CD14-positive monocyte (primary cell): ENCODE data around the gene DNAH10. TPM values are rescaled to one million over a fixed set of nuclear protein-coding genes. Genes with fewer than 3 reads are reported as not detected.

Source experiments
- DNase-seq, 3 donors: peaks; one replicate each; pipeline ENCODE4 v3.0.0-alpha.2; 2011 to 2022
- H2AFZ ChIP-seq: 2 replicates; pipeline ENCODE4 v1.6.0; 2012; ENCODE audit warnings: mild to moderate bottlenecking, low read depth, low read length, inconsistent platforms; ENCODE audit not compliant: insufficient read depth, poor library complexity, severe bottlenecking
- H3K27ac ChIP-seq, 2 donors: 1 replicate in 1 of 2; 2 replicates in 1 of 2; pipeline ENCODE4 v1.5.1; 2012 to 2013; ENCODE audit warnings: low read length in 2 of 2, control low read depth in 1 of 2, inconsistent platforms in 1 of 2, low read depth in 1 of 2, mild to moderate bottlenecking in 1 of 2
- H3K27me3 ChIP-seq, 2 donors: one replicate each; pipeline versions ENCODE4 v1.6.0 to v1.6.1; 2011 to 2013; ENCODE audit warnings: low read length in 2 of 2; ENCODE audit not compliant: control insufficient read depth in 2 of 2, insufficient read depth in 2 of 2
- H3K36me3 ChIP-seq, 2 donors: replicated peaks in 1 of 2; 1 replicate in 1 of 2; 2 replicates in 1 of 2; pipeline versions ENCODE4 v1.5.1 to v1.6.1; 2012 to 2013; ENCODE audit warnings: low read length in 2 of 2, control low read depth in 1 of 2, inconsistent platforms in 1 of 2, mild to moderate bottlenecking in 1 of 2; ENCODE audit not compliant: insufficient read depth in 2 of 2, control insufficient read depth in 1 of 2
- H3K4me1 ChIP-seq, 2 donors: 1 replicate in 1 of 2; 2 replicates in 1 of 2; pipeline versions ENCODE4 v1.5.1 to v1.6.1; 2012 to 2013; ENCODE audit warnings: low read length in 2 of 2, control low read depth in 1 of 2, inconsistent platforms in 1 of 2, mild to moderate bottlenecking in 1 of 2, moderate library complexity in 1 of 2; ENCODE audit not compliant: insufficient read depth in 2 of 2, control insufficient read depth in 1 of 2
- H3K4me2 ChIP-seq: replicated peaks from 2 replicates; pipeline ENCODE3; 2012; ENCODE audit warnings: low read length, moderate library complexity, mild to moderate bottlenecking; ENCODE audit not compliant: poor library complexity, severe bottlenecking; ENCODE audit errors: extremely low read depth
- H3K4me3 ChIP-seq, 3 experiments: fragments of 200-600 bp in 1 of 3; sonication (generic) in 1 of 3; replicated peaks in 1 of 3; 1 replicate in 2 of 3; 2 replicates in 1 of 3; pipeline ENCODE4 v1.5.1; 2011 to 2013; ENCODE audit warnings: low read length in 3 of 3, mild to moderate bottlenecking in 3 of 3, control low read depth in 2 of 3, low read depth in 2 of 3, inconsistent platforms in 1 of 3, moderate library complexity in 1 of 3
- H3K79me2 ChIP-seq: 2 replicates; pipeline ENCODE4 v1.6.0; 2012; ENCODE audit warnings: mild to moderate bottlenecking, control low read depth, inconsistent platforms, low read length, moderate library complexity; ENCODE audit not compliant: insufficient read depth
- H3K9ac ChIP-seq: 2 replicates; pipeline ENCODE4 v1.6.0; 2017; ENCODE audit warnings: low read length, mild to moderate bottlenecking; ENCODE audit not compliant: insufficient read depth, poor library complexity, severe bottlenecking
- H3K9me3 ChIP-seq, 2 donors: replicated peaks in 1 of 2; 1 replicate in 1 of 2; 2 replicates in 1 of 2; pipeline versions ENCODE4 v1.5.1 to v1.6.1; 2012 to 2013; ENCODE audit warnings: low read length in 2 of 2, control low read depth in 1 of 2; ENCODE audit not compliant: control insufficient read depth in 1 of 2, insufficient read depth in 1 of 2
- H4K20me1 ChIP-seq: 2 replicates; pipeline ENCODE4 v1.6.0; 2012; ENCODE audit warnings: mild to moderate bottlenecking, low read length, control low read depth, moderate library complexity; ENCODE audit not compliant: insufficient read depth
- H3K27ac Mint-ChIP-seq, 7 donors: one replicate each; pipeline ENCODE4 v1.8.0; 2020; ENCODE audit warnings: mild to moderate bottlenecking in 7 of 7, mixed read lengths in 7 of 7, moderate library complexity in 6 of 7, inconsistent platforms in 2 of 7
- H3K27me3 Mint-ChIP-seq, 3 donors: one replicate each; pipeline ENCODE4 v1.8.0; 2021 to 2022; ENCODE audit warnings: low read depth in 3 of 3, mild to moderate bottlenecking in 3 of 3, mixed read lengths in 3 of 3, moderate library complexity in 3 of 3, inconsistent platforms in 1 of 3
- H3K36me3 Mint-ChIP-seq, 2 donors: one replicate each; pipeline ENCODE4 v1.8.0; 2020; ENCODE audit warnings: mixed read lengths in 2 of 2, inconsistent platforms in 1 of 2, mild to moderate bottlenecking in 1 of 2
- H3K4me1 Mint-ChIP-seq: one replicate; pipeline ENCODE4 v1.8.0; 2020; ENCODE audit warnings: mild to moderate bottlenecking, mixed read lengths
- H3K4me3 Mint-ChIP-seq, 2 donors: one replicate each; pipeline ENCODE4 v1.8.0; 2020; ENCODE audit warnings: mild to moderate bottlenecking in 2 of 2, mixed read lengths in 2 of 2, moderate library complexity in 1 of 2
- H3K9me3 Mint-ChIP-seq, 7 donors: one replicate each; pipeline ENCODE4 v1.8.0; 2020 to 2022; ENCODE audit warnings: mixed read lengths in 7 of 7, mild to moderate bottlenecking in 6 of 7, moderate library complexity in 6 of 7, inconsistent platforms in 2 of 7
- WGBS: methylation state at CpG from one replicate; pipeline ENCODE4 v1.1.5; 2013; ENCODE audit warnings: missing lambda C conversion rate; ENCODE audit not compliant: insufficient coverage; 5-methylcytosine and 5-hydroxymethylcytosine counted together
- intact Hi-C, 2 donors: fragments of 100-400 bp; cut with micrococcal nuclease; formaldehyde crosslinking; loops; one replicate each; pipeline versions ENCODE4 v1.15.0 to v1.15.1; 2023
- polyA plus RNA-seq, 3 donors: library from polyadenylated mRNA; depleted of rRNA in 1 of 3; unstranded in 2 of 3; stranded (reverse) in 1 of 3; fragments of 300-500 nt in 2 of 3; fragments of >200 nt in 1 of 3; fragmentation: Illumina TruSeq in 2 of 3; gene quantifications; 1 replicate in 2 of 3; 2 replicates in 1 of 3; pipeline ENCODE4 v1.2.3, GENCODE V29; 2012 to 2021
- TF ChIP-seq, protein P1 (sequence below): fragments of 200-600 bp; IDR thresholded peaks from one replicate; pipeline ENCODE4 v1.8.0; 2022; ENCODE audit warnings: antibody characterized with exemption, mild to moderate bottlenecking

The DNAH10 gene
- polyA plus RNA-seq, 3 donors: not detected

DNA sequence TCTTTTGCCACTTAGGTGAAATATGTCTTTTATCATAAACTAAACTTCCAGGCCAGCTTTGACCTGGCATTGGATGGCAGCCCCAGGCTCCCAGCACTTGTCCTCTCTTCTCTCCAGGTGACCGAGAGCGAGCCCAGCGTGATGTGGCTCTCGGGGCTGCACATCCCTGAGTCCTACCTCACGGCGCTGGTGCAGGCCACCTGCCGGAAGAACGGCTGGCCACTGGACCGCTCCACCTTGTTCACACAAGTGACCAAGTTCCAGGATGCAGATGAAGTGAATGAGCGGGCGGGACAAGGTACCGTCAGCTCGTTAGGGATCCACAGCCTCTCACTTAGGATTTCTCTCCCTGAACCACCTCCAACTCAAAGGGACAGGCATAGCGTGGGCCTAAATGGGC is 171.1 kb downstream of the DNAH10 start:
- H3K9ac ChIP-seq: no peak overlapping the region
- WGBS: 91% methylated on average over 12 of the region's 14 CpGs
- no peaks in the 10 kb centered on the region for H3K79me2 ChIP-seq
- peaks cover 9 to 10% of the 10 kb centered on the region in 2 donors for H3K4me1 ChIP-seq
- peaks cover 0 to 3% (median 0%) of the 10 kb centered on the region in 7 donors for H3K9me3 Mint-ChIP-seq
- no peak overlapping the region for H3K4me3 Mint-ChIP-seq
- no peak overlapping the region for H3K27ac Mint-ChIP-seq
- H3K27ac ChIP-seq: no peak overlapping the region
- no peaks in the 10 kb centered on the region for H4K20me1 ChIP-seq
- TF ChIP-seq, protein P1, sequence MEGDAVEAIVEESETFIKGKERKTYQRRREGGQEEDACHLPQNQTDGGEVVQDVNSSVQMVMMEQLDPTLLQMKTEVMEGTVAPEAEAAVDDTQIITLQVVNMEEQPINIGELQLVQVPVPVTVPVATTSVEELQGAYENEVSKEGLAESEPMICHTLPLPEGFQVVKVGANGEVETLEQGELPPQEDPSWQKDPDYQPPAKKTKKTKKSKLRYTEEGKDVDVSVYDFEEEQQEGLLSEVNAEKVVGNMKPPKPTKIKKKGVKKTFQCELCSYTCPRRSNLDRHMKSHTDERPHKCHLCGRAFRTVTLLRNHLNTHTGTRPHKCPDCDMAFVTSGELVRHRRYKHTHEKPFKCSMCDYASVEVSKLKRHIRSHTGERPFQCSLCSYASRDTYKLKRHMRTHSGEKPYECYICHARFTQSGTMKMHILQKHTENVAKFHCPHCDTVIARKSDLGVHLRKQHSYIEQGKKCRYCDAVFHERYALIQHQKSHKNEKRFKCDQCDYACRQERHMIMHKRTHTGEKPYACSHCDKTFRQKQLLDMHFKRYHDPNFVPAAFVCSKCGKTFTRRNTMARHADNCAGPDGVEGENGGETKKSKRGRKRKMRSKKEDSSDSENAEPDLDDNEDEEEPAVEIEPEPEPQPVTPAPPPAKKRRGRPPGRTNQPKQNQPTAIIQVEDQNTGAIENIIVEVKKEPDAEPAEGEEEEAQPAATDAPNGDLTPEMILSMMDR: no peak
- no peak for DNase-seq
- no peak overlapping the region for H2AFZ ChIP-seq
- peaks cover 19% of the 10 kb centered on the region for H3K4me1 Mint-ChIP-seq
- no peaks in the 10 kb centered on the region for H3K27me3 ChIP-seq
- no peak overlapping the region for H3K4me3 ChIP-seq
- H3K27me3 Mint-ChIP-seq: peaks cover 2 to 8% (median 5%) of the 10 kb centered on the region in 3 donors
- no peaks in the 10 kb centered on the region for H3K9me3 ChIP-seq
- peaks cover 9% of the 10 kb centered on the region in 2 donors for H3K36me3 Mint-ChIP-seq
- H3K36me3 ChIP-seq: no peaks in the 10 kb centered on the region
- intact Hi-C loops: no loop called here
- H3K4me2 ChIP-seq: no peak overlapping the region

DNA sequence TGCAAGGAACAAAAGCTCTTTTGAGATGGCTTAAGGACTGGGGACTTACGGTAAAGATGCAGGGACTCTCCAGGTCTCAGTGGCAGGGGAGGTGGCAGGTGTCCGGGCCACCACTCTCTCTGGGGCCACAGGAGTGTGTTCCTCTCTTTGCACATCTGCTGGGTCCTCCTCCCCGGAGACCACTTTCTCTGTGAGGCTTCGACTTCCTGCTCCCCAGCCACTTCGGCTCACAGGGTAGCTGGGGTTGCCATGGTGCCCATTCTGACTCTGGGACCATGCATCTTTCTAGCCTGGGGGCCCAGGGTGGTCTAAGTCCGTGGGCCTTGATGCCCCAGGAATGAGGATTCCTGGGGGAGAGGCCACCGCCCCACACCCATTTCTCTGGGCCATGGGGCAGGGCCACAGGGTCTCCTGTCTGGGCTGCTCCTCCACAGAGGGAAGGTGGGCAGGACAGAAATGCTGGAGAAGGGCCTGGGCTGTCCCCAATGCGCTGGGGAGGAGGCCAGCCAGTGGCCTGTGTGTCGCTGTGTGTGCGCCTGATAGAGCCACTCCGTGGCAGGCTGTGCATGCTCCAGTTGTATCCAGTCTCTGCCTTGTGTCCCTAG is 172.0 kb downstream of the DNAH10 start:
- Histone ChIP-seq H3K36me3 (no peaks in the 10 kb centered on the region), H3K79me2 (no peaks in the 10 kb centered on the region), H3K9ac (no peak overlapping the region), H3K4me2 (no peak overlapping the region), H3K4me3 (no peak overlapping the region), H3K9me3 (no peaks in the 10 kb centered on the region), H3K27ac (no peak overlapping the region), H3K4me1 (peaks cover 15 to 16% of the 10 kb centered on the region in 2 donors), H2AFZ (no peak overlapping the region), H3K27me3 (no peaks in the 10 kb centered on the region), H4K20me1 (no peaks in the 10 kb centered on the region)
- Mint-ChIP-seq H3K27me3 (peaks cover 2 to 9% (median 5%) of the 10 kb centered on the region in 3 donors), H3K36me3 (peaks cover 9% of the 10 kb centered on the region in 2 donors), H3K27ac (no peak overlapping the region), H3K4me1 (peaks cover 26% of the 10 kb centered on the region), H3K9me3 (peaks cover 0 to 3% (median 0%) of the 10 kb centered on the region in 7 donors), H3K4me3 (no peak overlapping the region)
- intact Hi-C loops: no loop called here
- no peak for DNase-seq
- TF ChIP-seq, protein P1: no peak
- 87% methylated on average over 11 of the region's 11 CpGs for WGBS
